ENCODE measurements around the gene OXA1L.

DNA sequence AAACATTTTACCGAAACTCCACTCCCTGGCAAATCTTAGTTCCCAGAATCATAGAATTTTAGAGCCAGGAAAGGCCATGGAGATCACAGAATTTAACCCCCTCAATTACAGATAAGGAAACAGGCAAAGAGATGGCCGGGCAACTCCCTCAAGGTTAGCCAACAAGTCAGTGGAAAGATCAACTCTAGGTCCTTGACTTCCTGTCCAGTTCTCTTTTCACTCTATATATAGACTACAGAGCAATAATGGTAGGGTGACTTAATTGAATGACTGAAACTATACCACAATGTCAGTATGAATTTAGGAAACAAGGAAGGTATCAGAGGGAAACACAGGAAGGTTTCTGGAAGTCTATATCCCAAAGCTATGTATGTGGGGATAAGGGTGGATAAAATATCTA is 11.6 kb downstream of the OXA1L start:
- no peak for TF ChIP-seq CTCF (IDR thresholded peaks at IDR 0.05 in 2 of 3, conservative IDR thresholded peaks at IDR 0.05 in 1 of 3; ENCODE audit: borderline replicate concordance in 1 of 3, insufficient read depth in 1 of 3, low read depth in 2 of 3, low read length in 2 of 3)
- TF ChIP-seq EGR1 (IDR thresholded peaks at IDR 0.05; ENCODE audit: low read depth), result no peak
- TF ChIP-seq EZH2 (IDR thresholded peaks at IDR 0.05), result no peak
- no peak for TF ChIP-seq SP1 (IDR thresholded peaks at IDR 0.05; ENCODE audit: low read depth)
- no peak for TF ChIP-seq POLR2A (IDR thresholded peaks at IDR 0.05; ENCODE audit: borderline replicate concordance, extremely low read depth, insufficient read depth, insufficient read length)
- TF ChIP-seq JUND (IDR thresholded peaks at IDR 0.05), result no peak
- no peak for TF ChIP-seq SRF (IDR thresholded peaks at IDR 0.05; ENCODE audit: low read depth)
- no peak for TF ChIP-seq ZNF274 (IDR thresholded peaks at IDR 0.05; ENCODE audit: low read depth, low read length)
- no peak for TF ChIP-seq POLR2AphosphoS5 (IDR thresholded peaks at IDR 0.05; ENCODE audit: low read depth, low read length)
- no peak for TF ChIP-seq ZFX (IDR thresholded peaks at IDR 0.05)
